Measurements from ENCODE around the gene DHRS7B.
A peak's percentile ranks its signal among the peaks of the same experiment; 100 is the strongest.
"Not testable (repeated sequence)": the region's sequence is repeated elsewhere in the genome, so short reads cannot be mapped to it uniquely, and the experiment has no call there.

Gene DHRS7B

DNA sequence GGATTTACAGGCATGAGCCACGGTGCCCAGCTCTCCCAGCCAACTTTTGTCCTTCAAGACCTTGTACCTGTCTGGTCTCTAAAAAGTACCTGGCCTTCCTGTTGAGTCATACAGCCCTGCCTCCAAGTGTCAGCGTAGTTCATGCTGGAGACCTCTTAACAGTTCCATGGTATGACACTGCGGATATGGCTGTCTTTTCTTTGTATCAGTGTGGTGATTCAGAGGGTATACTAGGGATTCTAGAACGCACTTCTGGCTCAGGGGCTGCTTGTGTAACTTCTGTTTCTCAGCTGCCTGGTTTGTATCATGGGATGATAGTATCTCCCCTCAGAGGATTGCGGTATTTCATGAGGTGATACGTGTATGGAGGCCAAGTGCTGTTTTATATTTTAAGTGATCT lies 89.2 kb downstream of the DHRS7B start:
- Mint-ChIP-seq H3K9me3 (no peaks in the 10 kb centered on the region), H3K27ac (peak overlapping the region; percentile 93 to 94), H3K27me3 (no peaks in the 10 kb centered on the region), H3K4me3 (peak overlapping the region; percentile 87 to 92), H3K4me1 (ENCODE audit: low read depth in 2 of 2) (peaks cover 30 to 33% of the 10 kb centered on the region in 2 donors), H3K36me3 (ENCODE audit: insufficient read depth) (peaks cover 7% of the 10 kb centered on the region)
- ATAC-seq (replicated peaks), result no peak
- DNase-seq, result no peak

DNA sequence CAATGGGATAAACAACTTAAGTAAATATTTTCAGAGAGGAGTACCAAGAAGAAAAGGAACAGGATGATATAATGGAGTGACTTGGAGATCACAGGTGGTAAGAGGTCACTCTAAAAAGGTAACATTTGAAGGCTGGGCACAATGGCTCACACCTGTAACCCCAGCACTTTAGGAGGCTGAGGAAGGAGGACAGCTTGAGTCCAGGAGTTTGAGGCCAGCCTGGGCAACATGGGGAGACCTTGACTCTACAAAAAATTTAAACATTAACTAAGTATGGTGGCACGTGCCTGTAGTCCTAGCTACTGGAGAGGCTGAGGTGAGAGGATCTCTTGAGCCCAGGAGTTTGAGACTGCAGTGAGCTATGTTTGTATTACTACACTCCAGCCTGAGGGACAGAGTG lies 90.6 kb downstream of the DHRS7B start:
- H3K27me3 Mint-ChIP-seq, result no peaks in the 10 kb centered on the region
- DNase-seq, result no peak
- peak overlapping the region; percentile 23 to 63 for H3K27ac Mint-ChIP-seq
- peaks cover 7% of the 10 kb centered on the region for H3K36me3 Mint-ChIP-seq (ENCODE audit: insufficient read depth)
- no peak overlapping the region for H3K4me3 Mint-ChIP-seq
- ATAC-seq (replicated peaks), result no peak
- no peaks in the 10 kb centered on the region for H3K9me3 Mint-ChIP-seq
- peaks cover 24 to 25% of the 10 kb centered on the region in 2 donors for H3K4me1 Mint-ChIP-seq (ENCODE audit: low read depth in 2 of 2)

DNA sequence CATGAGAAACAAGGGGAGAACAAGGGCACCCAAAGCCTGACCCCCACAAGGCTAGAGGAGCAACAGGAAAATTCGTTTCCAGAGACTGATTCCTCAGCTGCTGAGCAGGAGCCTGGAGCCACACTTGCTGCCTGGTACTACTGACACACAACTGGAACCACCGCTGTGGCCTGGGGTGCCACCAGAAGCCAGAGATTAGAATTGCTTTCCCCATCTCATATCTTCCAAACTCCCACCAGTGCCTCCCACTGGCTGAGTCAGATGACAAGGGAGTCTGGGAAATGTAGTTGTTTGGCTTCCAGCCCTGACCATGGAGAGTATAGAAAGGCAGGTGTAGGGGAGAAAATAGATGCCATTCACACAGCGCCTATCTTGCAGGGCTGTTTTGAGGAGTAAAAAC lies 91.3 kb downstream of the DHRS7B start:
- Mint-ChIP-seq H3K27me3 (no peaks in the 10 kb centered on the region), H3K9me3 (no peaks in the 10 kb centered on the region), H3K27ac (no peak overlapping the region), H3K36me3 (ENCODE audit: insufficient read depth) (peaks cover 7% of the 10 kb centered on the region), H3K4me1 (ENCODE audit: low read depth in 2 of 2) (peaks cover 19% of the 10 kb centered on the region in 2 donors), H3K4me3 (no peak overlapping the region)
- no peak for ATAC-seq (replicated peaks)
- DNase-seq, result no peak

DNA sequence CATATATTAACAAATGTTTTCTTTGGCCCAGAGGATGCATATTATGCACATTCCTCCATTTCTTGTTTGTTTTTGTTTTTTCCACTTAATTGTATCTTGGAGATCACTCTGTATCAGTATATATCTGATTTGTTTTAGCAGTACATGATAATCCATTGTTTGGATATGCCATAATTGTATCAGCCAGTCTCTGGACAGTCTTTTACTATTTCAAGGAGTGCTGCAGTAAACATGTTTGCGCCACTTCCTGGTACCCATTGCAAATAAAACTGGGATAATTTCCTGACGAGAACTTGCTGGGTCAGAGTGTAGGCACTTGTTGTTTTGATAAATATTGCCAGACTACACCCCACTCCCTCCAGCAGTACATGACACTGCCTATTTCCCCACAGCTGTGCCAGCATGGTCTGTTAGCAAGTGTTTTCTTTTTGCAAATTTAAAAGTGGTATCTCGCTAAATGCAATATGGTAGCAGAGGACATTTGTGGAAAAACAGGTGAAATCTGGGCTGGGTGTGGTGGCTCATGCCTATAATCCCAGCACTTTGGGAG lies 92.1 kb downstream of the DHRS7B start:
- DNase-seq, result no peak
- Mint-ChIP-seq H3K9me3 (no peaks in the 10 kb centered on the region), H3K4me1 (ENCODE audit: low read depth in 2 of 2) (peaks cover 14 to 15% of the 10 kb centered on the region in 2 donors), H3K36me3 (ENCODE audit: insufficient read depth) (peaks cover 6% of the 10 kb centered on the region), H3K27ac (no peak overlapping the region), H3K27me3 (no peaks in the 10 kb centered on the region), H3K4me3 (no peak overlapping the region)
- no peak for ATAC-seq (replicated peaks)

DNA sequence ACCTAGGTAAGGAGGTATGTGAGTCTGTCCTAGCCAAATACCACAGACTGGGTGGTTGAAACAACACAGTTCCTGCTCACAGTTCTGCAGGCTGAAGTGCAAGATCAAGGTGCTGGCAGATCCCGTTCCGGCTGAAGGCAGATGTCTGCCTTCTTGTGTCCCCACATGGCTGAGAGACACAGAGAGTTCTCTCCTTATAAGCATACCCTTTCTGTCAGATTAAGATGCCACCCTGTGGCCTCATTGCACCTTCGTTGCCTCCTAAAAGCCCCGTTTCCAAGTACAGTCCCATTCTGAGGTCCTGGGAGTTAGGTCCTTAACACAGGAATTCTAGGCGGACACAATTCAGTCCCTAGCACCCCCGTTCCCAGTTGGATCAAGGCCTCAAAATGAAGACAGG lies 96.3 kb downstream of the DHRS7B start:
- peaks cover 5% of the 10 kb centered on the region for H3K36me3 Mint-ChIP-seq (ENCODE audit: insufficient read depth)
- ATAC-seq (replicated peaks) (no peak), DNase-seq (no peak)
- no peak overlapping the region for H3K4me3 Mint-ChIP-seq
- H3K4me1 Mint-ChIP-seq (ENCODE audit: low read depth in 2 of 2), result no peaks in the 10 kb centered on the region
- no peaks in the 10 kb centered on the region for H3K9me3 Mint-ChIP-seq
- no peaks in the 10 kb centered on the region for H3K27me3 Mint-ChIP-seq
- H3K27ac Mint-ChIP-seq, result no peak overlapping the region

DNA sequence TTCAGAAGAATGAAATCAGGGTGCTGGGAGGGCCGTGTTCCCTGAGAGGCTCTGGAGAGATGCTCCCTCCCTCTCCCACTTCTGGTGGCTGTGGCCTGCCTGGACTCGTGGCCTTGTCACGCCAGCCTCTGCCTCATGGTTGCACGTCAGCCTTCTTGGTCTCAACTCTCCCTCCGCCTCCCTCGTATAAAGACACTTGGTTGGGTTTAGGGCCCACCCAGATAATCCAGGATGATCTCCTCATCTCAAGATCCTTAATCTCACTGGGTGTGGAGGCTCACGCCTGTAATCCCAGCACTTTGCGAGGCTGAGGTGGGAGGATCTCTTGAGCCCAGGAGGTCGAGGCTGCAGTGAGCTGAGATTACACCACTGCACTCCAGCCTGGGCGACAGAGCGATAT lies 100.5 kb downstream of the DHRS7B start:
- not testable (repeated sequence) for H3K27me3 Mint-ChIP-seq; H3K36me3 Mint-ChIP-seq (ENCODE audit: insufficient read depth); DNase-seq; H3K4me1 Mint-ChIP-seq (ENCODE audit: low read depth in 2 of 2); H3K4me3 Mint-ChIP-seq; ATAC-seq (replicated peaks); H3K9me3 Mint-ChIP-seq; H3K27ac Mint-ChIP-seq

DNA sequence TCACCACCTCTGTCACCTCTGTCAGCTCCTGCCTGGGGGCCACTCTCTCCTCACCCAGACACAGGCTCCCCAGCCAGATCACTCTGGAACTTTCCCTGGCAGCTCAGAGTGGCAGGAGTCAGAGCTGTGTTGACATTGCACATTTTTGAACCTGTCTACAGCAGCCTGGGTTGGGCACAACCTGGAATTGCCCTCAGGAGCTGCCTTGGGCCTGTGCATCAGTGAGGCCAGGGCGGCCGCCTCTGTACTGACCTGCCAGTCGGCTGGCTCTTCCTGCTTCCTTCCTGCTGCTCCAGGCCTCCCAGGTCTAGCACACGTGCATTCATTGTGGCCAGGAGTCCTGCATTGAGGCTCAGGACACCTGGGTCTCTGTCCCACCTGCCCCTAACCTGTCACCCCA lies 101.3 kb downstream of the DHRS7B start:
- no peaks in the 10 kb centered on the region for H3K27me3 Mint-ChIP-seq
- no peak overlapping the region for H3K4me3 Mint-ChIP-seq
- H3K4me1 Mint-ChIP-seq (ENCODE audit: low read depth in 2 of 2), result no peaks in the 10 kb centered on the region
- H3K36me3 Mint-ChIP-seq (ENCODE audit: insufficient read depth), result peaks cover 5% of the 10 kb centered on the region
- H3K27ac Mint-ChIP-seq, result peak overlapping the region in 1 of 2 donors; percentile 30
- no peak for ATAC-seq (replicated peaks)
- DNase-seq, result no peak
- H3K9me3 Mint-ChIP-seq, result peaks cover 7 to 9% of the 10 kb centered on the region in 2 donors

DNA sequence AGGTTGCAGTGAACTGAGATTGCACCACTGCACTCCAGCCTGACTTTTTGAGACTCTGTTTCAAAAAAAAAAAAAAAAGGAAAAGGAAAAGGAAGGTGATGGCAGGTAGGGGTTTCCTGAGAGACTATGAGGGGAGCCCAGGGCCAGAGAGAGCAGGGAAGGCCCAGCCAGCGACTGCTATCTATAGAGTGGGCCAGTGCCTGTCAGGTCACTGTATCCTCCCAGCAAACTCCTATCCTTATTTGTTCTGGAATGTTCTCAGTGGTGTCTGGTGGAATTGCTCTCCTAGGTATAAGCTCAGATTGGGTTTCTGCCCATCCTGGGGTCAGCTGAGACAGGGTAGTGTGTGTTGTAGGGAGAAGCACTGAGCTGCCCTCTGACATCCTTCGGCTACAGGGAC lies 102.1 kb downstream of the DHRS7B start:
- H3K27ac Mint-ChIP-seq, result no peak overlapping the region
- ATAC-seq (replicated peaks) (no peak), DNase-seq (no peak)
- no peaks in the 10 kb centered on the region for H3K4me1 Mint-ChIP-seq (ENCODE audit: low read depth in 2 of 2)
- H3K36me3 Mint-ChIP-seq (ENCODE audit: insufficient read depth), result peaks cover 5% of the 10 kb centered on the region
- no peak overlapping the region for H3K4me3 Mint-ChIP-seq
- H3K9me3 Mint-ChIP-seq, result peaks cover 7 to 9% of the 10 kb centered on the region in 2 donors
- H3K27me3 Mint-ChIP-seq, result no peaks in the 10 kb centered on the region

DNA sequence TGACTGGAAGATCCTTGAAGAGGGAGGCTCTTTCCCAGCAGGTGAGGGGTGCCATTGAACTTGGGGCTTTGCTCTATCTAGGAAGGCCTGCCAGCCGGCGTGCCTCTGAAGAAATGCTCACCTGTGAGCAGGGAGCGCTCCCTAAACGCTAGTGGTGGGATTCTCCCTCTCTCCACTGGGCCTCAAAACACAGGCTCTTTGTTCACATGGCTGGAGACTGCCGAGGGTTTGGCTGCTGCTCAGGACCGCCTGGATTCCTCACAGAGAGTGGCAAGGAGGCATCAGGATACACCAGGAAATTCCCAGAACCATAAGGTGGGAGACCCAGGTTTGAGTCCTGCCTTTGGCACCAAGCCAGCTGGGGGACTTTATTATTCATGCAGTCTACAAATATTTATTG lies 104.8 kb downstream of the DHRS7B start:
- H3K4me1 Mint-ChIP-seq (ENCODE audit: low read depth in 2 of 2), result peaks cover 0 to 2% of the 10 kb centered on the region in 2 donors
- no peak overlapping the region for H3K4me3 Mint-ChIP-seq
- no peaks in the 10 kb centered on the region for H3K27me3 Mint-ChIP-seq
- H3K27ac Mint-ChIP-seq, result no peak overlapping the region
- H3K9me3 Mint-ChIP-seq, result peaks cover 7 to 9% of the 10 kb centered on the region in 2 donors
- H3K36me3 Mint-ChIP-seq (ENCODE audit: insufficient read depth), result no peaks in the 10 kb centered on the region
- DNase-seq, result no peak
- no peak for ATAC-seq (replicated peaks)

DNA sequence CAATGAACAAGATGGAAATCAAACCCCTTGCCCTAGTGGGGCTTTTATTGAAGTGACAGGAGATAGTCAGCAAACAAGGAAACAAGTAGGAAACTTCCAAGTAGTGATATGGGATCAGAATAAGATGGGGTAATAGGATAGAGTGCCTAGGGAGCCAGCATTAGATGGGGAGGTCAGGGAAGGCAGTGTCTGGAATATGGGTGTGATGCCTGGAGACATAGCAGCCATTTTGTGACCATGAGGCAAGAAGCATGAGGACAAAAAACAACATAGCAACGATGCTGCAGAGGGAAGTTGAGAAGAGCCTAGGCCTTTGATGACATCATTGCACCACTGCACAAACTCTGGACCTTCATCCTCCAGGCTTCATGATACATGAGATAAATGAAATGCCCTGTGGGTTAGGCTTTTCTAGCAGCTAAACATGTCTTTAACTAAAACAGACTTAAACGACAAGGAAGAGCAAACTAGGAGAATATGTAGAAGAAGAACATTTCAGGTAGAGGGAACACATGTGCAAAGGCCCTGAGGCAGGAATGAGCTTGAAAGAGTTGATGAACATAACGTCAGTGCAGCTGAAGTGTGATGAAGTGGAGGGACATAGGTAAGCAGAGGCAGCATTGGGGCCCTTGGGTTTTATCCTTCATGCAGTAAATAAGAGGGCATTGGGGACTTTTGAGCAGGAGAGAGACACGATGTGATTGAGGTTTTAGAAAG lies 105.4 kb downstream of the DHRS7B start:
- H3K4me1 Mint-ChIP-seq (ENCODE audit: low read depth in 2 of 2), result peaks cover 0 to 2% of the 10 kb centered on the region in 2 donors
- no peaks in the 10 kb centered on the region for H3K27me3 Mint-ChIP-seq
- peaks cover 7 to 9% of the 10 kb centered on the region in 2 donors for H3K9me3 Mint-ChIP-seq
- DNase-seq, result no peak
- H3K36me3 Mint-ChIP-seq (ENCODE audit: insufficient read depth), result no peaks in the 10 kb centered on the region
- no peak overlapping the region for H3K27ac Mint-ChIP-seq
- no peak overlapping the region for H3K4me3 Mint-ChIP-seq
- no peak for ATAC-seq (replicated peaks)

DNA sequence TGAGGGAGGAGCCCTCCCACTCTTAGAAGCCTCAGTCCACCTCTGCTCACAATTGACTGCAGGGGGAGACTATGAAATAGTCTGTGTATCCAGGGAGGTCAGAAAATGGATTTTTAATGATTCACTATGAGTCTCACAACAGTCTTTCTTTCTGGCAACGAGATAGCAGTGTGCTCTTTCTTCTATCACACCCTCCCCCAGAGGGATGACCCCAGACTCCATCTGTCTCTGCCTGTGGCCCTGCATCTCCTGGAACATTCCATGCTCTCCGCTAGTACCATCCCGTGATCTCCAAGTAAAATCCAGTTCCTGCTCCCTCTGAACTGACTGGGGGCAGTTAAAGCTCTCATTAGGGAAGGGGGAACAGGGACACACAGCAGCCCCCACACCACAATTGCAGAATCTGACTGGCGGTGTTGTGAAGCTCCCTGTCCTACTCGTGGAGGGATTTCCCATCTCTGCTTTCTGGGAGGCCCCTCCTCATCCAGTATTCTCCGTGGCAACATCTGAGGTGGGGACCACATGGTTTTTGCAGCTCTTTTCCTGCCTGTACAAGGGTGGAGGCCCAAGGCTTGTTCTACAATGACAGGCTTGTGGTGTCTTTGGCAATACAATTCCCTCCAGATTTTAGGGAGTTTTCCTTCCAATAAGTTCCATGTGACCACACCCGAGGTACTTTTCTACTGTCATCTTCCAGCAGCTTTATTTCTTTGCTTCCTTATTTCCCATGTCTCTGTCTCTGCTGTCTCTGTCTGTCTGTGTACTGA lies 107.0 kb downstream of the DHRS7B start:
- ATAC-seq (replicated peaks) (no peak), DNase-seq (no peak)
- Mint-ChIP-seq H3K27ac (peak overlapping the region in 1 of 2 donors; percentile 53), H3K9me3 (peaks cover 7 to 9% of the 10 kb centered on the region in 2 donors), H3K4me3 (no peak overlapping the region), H3K27me3 (no peaks in the 10 kb centered on the region), H3K36me3 (ENCODE audit: insufficient read depth) (no peaks in the 10 kb centered on the region), H3K4me1 (ENCODE audit: low read depth in 2 of 2) (peaks cover 0 to 2% of the 10 kb centered on the region in 2 donors)

DNA sequence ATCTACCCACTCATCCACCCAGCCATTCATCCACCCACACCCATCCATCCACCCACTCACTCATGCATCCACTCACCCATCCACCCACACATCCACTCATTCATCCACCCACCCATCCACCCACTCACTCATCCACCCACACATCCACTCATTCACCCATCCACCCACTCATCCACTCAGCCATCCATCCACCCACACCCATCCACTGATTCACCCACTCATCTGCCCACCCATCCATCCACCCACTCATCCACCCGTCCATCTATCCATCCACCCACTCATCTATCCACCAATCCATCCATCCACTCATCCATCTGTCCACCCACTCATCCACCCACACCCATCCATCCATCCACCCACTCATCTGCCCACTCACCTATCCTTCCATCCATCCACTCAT lies 109.2 kb downstream of the DHRS7B start:
- no peak for DNase-seq
- Mint-ChIP-seq H3K27ac (peak overlapping the region in 1 of 2 donors; percentile 45), H3K9me3 (peaks cover 7 to 9% of the 10 kb centered on the region in 2 donors), H3K36me3 (ENCODE audit: insufficient read depth) (no peaks in the 10 kb centered on the region), H3K4me1 (ENCODE audit: low read depth in 2 of 2) (peaks cover 0 to 2% of the 10 kb centered on the region in 2 donors), H3K27me3 (no peaks in the 10 kb centered on the region), H3K4me3 (no peak overlapping the region)
- ATAC-seq (replicated peaks), result no peak

DNA sequence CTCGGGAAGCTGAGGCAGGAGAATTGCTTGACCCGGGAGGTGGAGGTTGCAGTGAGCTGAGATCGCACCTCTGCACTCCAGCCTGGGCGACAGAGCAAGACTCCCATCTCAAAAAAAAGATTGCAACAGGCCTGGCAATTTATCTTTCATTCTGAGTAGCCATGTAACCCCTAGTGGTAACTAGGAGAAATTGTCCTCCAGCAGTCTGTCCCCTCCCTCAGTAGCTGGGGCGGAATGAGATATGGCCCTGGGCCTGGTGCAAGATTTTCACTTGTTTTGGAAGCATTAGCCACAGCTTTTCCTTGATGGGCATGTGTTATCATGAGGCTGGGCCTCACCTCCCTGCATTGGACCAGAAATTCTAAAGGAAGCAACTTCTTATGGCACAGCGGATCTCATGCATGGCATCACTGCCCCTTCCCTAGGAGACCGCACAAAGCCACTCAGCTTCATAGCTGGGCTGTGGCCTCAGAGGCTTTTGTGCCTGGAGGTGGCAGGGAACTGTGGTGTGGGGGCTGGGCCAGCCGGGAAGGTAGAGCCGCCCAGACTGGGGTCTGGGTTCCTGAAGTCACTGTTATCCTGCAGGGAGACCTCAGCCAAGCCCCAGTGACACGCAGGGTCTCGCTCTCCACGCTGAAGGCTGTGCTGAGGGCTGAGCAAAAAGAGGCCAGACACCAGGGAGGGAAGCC lies 113.1 kb downstream of the DHRS7B start:
- peaks cover 8% of the 10 kb centered on the region for H3K36me3 Mint-ChIP-seq (ENCODE audit: insufficient read depth)
- no peak overlapping the region for H3K27ac Mint-ChIP-seq
- no peaks in the 10 kb centered on the region for H3K9me3 Mint-ChIP-seq
- no peaks in the 10 kb centered on the region for H3K27me3 Mint-ChIP-seq
- ATAC-seq (replicated peaks) (peak; percentile 51), DNase-seq (no peak)
- H3K4me3 Mint-ChIP-seq, result no peak overlapping the region
- peaks cover 0 to 2% of the 10 kb centered on the region in 2 donors for H3K4me1 Mint-ChIP-seq (ENCODE audit: low read depth in 2 of 2)

Data from effector memory CD8-positive, alpha-beta T cell (primary cell).